GM12873 (cell line): Measurements from ENCODE around the gene MPP7.

Source experiments
- CTCF ChIP-seq: IDR thresholded peaks from 2 replicates; pipeline ENCODE4 v1.5.1; 2012; ENCODE audit warnings: low read depth, mild to moderate bottlenecking, moderate library complexity, low read length, control low read depth; ENCODE audit not compliant: insufficient read depth; ENCODE audit errors: missing control alignments

The MPP7 gene

GRCh38 chr10:28328346-28328745 is 25.5 kb upstream of the MPP7 start:
- no peak for TF ChIP-seq CTCF

GRCh38 chr10:28327491-28327880 is 24.6 kb upstream of the MPP7 start:
- TF ChIP-seq CTCF, result no peak

- TF ChIP-seq CTCF, result no peak
These were observed 23.9 kb upstream of the MPP7 start for GRCh38 chr10:28326516-28327490.

- TF ChIP-seq CTCF, result no peak
These were observed 17.9 kb upstream of the MPP7 start for GRCh38 chr10:28320799-28321198.

GRCh38 chr10:28320090-28320489 is 17.2 kb upstream of the MPP7 start:
- no peak for TF ChIP-seq CTCF

- no peak for TF ChIP-seq CTCF
These were observed 15.8 kb upstream of the MPP7 start for GRCh38 chr10:28318626-28319025.

GRCh38 chr10:28317760-28318159 is 14.9 kb upstream of the MPP7 start:
- no peak for TF ChIP-seq CTCF
